SU-DHL-6 (cell line): Measurements from ENCODE around the gene AP2M1.

Experiments used
- H2AFZ ChIP-seq: fragments of 200-600 bp; sonication (generic); 2 replicates; pipeline ENCODE4 v1.6.1; 2014; ENCODE audit warnings: low read depth, mild to moderate bottlenecking, moderate library complexity, mixed read lengths, antibody characterized with exemption, low read length; ENCODE audit not compliant: severe bottlenecking
- H3F3A ChIP-seq: fragments of 200-600 bp; shearing (Covaris generic); 2 replicates; pipeline ENCODE4 v1.6.0; 2016; ENCODE audit warnings: antibody characterized with exemption, mild to moderate bottlenecking; ENCODE audit not compliant: insufficient read depth
- H3K27ac ChIP-seq: fragments of 200-600 bp; sonication (generic); 2 replicates; pipeline ENCODE4 v1.5.1; 2016; ENCODE audit warnings: low read depth, mild to moderate bottlenecking, low read length, moderate library complexity, mixed read lengths
- H3K27me3 ChIP-seq: fragments of 200-600 bp; sonication (generic), shearing (Covaris generic); 2 replicates; pipeline ENCODE4 v1.6.0; 2014; ENCODE audit warnings: mild to moderate bottlenecking, low read length
- H3K36me3 ChIP-seq: fragments of 200-600 bp; sonication (generic); 2 replicates; pipeline ENCODE4 v1.6.1; 2014; ENCODE audit warnings: mild to moderate bottlenecking, low read length, mixed read lengths
- H3K4me2 ChIP-seq: fragments of 300-600, 200-600 bp; shearing (Covaris generic), sonication (generic); 2 replicates; pipeline ENCODE4 v1.6.0; 2014; ENCODE audit warnings: low read length, low read depth, mild to moderate bottlenecking; ENCODE audit not compliant: poor library complexity, severe bottlenecking
- H3K4me3 ChIP-seq: fragments of 200-600 bp; sonication (generic); 2 replicates; pipeline ENCODE4 v1.5.1; 2014; ENCODE audit warnings: antibody characterized with exemption, low read length, mild to moderate bottlenecking, mixed read lengths; ENCODE audit not compliant: insufficient read depth, poor library complexity, severe bottlenecking
- H3K79me2 ChIP-seq: fragments of 200-600 bp; sonication (generic); 2 replicates; pipeline ENCODE4 v1.6.1; 2014; ENCODE audit warnings: mild to moderate bottlenecking, low read length, moderate library complexity; ENCODE audit not compliant: insufficient read depth
- H3K9ac ChIP-seq: fragments of 200-600 bp; sonication (generic); 2 replicates; pipeline ENCODE4 v1.7.0; 2014; ENCODE audit warnings: mild to moderate bottlenecking, low read length
- H3K9me2 ChIP-seq: fragments of 200-600 bp; sonication (generic); replicated peaks from 2 replicates; pipeline ENCODE4 v1.6.1; 2014; ENCODE audit warnings: low read length; ENCODE audit not compliant: insufficient read depth
- H3K9me3 ChIP-seq: fragments of 200-600 bp; sonication (generic); 2 replicates; pipeline ENCODE4 v1.6.1; 2014; ENCODE audit warnings: low read length, mixed read lengths; ENCODE audit not compliant: insufficient read depth
- H4K20me1 ChIP-seq: fragments of 200-600 bp; sonication (generic); 2 replicates; pipeline ENCODE4 v1.6.1; 2014; ENCODE audit warnings: low read depth, mild to moderate bottlenecking, antibody characterized with exemption, low read length, moderate library complexity, mixed read lengths
- EZH2phosphoT487 ChIP-seq: fragments of 200-600 bp; sonication (generic), shearing (Covaris generic); conservative IDR thresholded peaks from 2 replicates; pipeline ENCODE4 v1.6.1; 2018; ENCODE audit warnings: mild to moderate bottlenecking, antibody characterized with exemption, low read length, moderate library complexity, mixed read lengths
- TF ChIP-seq, protein P1 (sequence below): fragments of 200-600 bp; sonication (generic); IDR thresholded peaks from one replicate; pipeline ENCODE4 v1.5.1; 2017; ENCODE audit warnings: antibody characterized with exemption, mild to moderate bottlenecking, low read length, moderate library complexity; ENCODE audit not compliant: insufficient read depth, poor library complexity, severe bottlenecking

The AP2M1 gene

GRCh38 chr3:184218814-184219213, 44.2 kb downstream of the AP2M1 start:
- TF ChIP-seq, protein P1, sequence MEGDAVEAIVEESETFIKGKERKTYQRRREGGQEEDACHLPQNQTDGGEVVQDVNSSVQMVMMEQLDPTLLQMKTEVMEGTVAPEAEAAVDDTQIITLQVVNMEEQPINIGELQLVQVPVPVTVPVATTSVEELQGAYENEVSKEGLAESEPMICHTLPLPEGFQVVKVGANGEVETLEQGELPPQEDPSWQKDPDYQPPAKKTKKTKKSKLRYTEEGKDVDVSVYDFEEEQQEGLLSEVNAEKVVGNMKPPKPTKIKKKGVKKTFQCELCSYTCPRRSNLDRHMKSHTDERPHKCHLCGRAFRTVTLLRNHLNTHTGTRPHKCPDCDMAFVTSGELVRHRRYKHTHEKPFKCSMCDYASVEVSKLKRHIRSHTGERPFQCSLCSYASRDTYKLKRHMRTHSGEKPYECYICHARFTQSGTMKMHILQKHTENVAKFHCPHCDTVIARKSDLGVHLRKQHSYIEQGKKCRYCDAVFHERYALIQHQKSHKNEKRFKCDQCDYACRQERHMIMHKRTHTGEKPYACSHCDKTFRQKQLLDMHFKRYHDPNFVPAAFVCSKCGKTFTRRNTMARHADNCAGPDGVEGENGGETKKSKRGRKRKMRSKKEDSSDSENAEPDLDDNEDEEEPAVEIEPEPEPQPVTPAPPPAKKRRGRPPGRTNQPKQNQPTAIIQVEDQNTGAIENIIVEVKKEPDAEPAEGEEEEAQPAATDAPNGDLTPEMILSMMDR = no peak
- no peak for TF ChIP-seq EZH2phosphoT487
- Histone ChIP-seq H3K79me2 (no peaks in the 10 kb centered on the region), H2AFZ (no peak overlapping the region), H3K4me2 (no peak overlapping the region), H3F3A (no peaks in the 10 kb centered on the region), H3K4me3 (no peak overlapping the region), H3K9me2 (no peaks in the 10 kb centered on the region), H3K27ac (no peak overlapping the region), H3K9me3 (no peaks in the 10 kb centered on the region), H3K9ac (no peak overlapping the region), H3K27me3 (no peaks in the 10 kb centered on the region), H4K20me1 (no peaks in the 10 kb centered on the region), H3K36me3 (no peaks in the 10 kb centered on the region)

GRCh38 chr3:184222521-184222920, 47.9 kb downstream of the AP2M1 start:
- H4K20me1 ChIP-seq = no peaks in the 10 kb centered on the region
- H3K9me3 ChIP-seq = no peaks in the 10 kb centered on the region
- no peak overlapping the region for H3K4me3 ChIP-seq
- H3K4me2 ChIP-seq = no peak overlapping the region
- H3K36me3 ChIP-seq = no peaks in the 10 kb centered on the region
- no peaks in the 10 kb centered on the region for H3K9me2 ChIP-seq
- H3K79me2 ChIP-seq = no peaks in the 10 kb centered on the region
- H3K27me3 ChIP-seq = no peaks in the 10 kb centered on the region
- H2AFZ ChIP-seq = no peak overlapping the region
- no peaks in the 10 kb centered on the region for H3F3A ChIP-seq
- no peak overlapping the region for H3K9ac ChIP-seq
- H3K27ac ChIP-seq = no peak overlapping the region
- TF ChIP-seq, protein P1 = no peak
- TF ChIP-seq EZH2phosphoT487 = no peak

- H3K9me3 ChIP-seq = no peaks in the 10 kb centered on the region
- no peak overlapping the region for H2AFZ ChIP-seq
Measured at GRCh38 chr3:184223946-184224345, 49.3 kb downstream of the AP2M1 start.

More at GRCh38 chr3:184223946-184224345, 49.3 kb downstream of the AP2M1 start:
- Histone ChIP-seq H3K4me2 (no peak overlapping the region), H3K27me3 (no peaks in the 10 kb centered on the region), H3K79me2 (no peaks in the 10 kb centered on the region), H3K4me3 (no peak overlapping the region), H3K27ac (no peak overlapping the region), H3F3A (no peaks in the 10 kb centered on the region), H4K20me1 (no peaks in the 10 kb centered on the region), H3K9ac (no peak overlapping the region), H3K9me2 (no peaks in the 10 kb centered on the region), H3K36me3 (no peaks in the 10 kb centered on the region)
- TF ChIP-seq, protein P1 = no peak
- no peak for TF ChIP-seq EZH2phosphoT487
